Central memory CD8-positive, alpha-beta T cell (primary cell): ENCODE results near the gene TOE1.
"Not testable (repeated sequence)": the region's sequence is repeated elsewhere in the genome, so short reads cannot be mapped to it uniquely, and the experiment has no call there.

Experiments
- ATAC-seq: fragments of 150-1000 bp; cut with Tn5 transposase; replicated peaks from 2 replicates; pipeline ENCODE4 v1.10.0; 2022; ENCODE audit warnings: mild to moderate bottlenecking, moderate FRiP score, moderate number of reproducible peaks; ENCODE audit not compliant: poor library complexity, severe bottlenecking; ENCODE audit errors: extremely low read depth
- DNase-seq, 2 donors: peaks; one replicate each; pipeline ENCODE4 v3.0.0; 2021; ENCODE audit warnings: low spot score in 2 of 2
- H3K27ac Mint-ChIP-seq: one replicate; pipeline ENCODE4 v1.8.0; 2022; ENCODE audit warnings: low read depth, mild to moderate bottlenecking, moderate library complexity, mixed read lengths
- H3K27me3 Mint-ChIP-seq: one replicate; pipeline ENCODE4 v1.8.0; 2022; ENCODE audit warnings: mixed read lengths
- H3K36me3 Mint-ChIP-seq: one replicate; pipeline ENCODE4 v1.8.0; 2022; ENCODE audit warnings: mild to moderate bottlenecking, moderate library complexity, mixed read lengths; ENCODE audit not compliant: insufficient read depth
- H3K4me1 Mint-ChIP-seq: one replicate; pipeline ENCODE4 v1.8.0; 2022; ENCODE audit warnings: mixed read lengths
- H3K4me3 Mint-ChIP-seq: one replicate; pipeline ENCODE4 v1.8.0; 2022; ENCODE audit warnings: mild to moderate bottlenecking, moderate library complexity, mixed read lengths
- H3K9me3 Mint-ChIP-seq: one replicate; pipeline ENCODE4 v1.8.0; 2022; ENCODE audit warnings: mixed read lengths

The TOE1 gene

DNA sequence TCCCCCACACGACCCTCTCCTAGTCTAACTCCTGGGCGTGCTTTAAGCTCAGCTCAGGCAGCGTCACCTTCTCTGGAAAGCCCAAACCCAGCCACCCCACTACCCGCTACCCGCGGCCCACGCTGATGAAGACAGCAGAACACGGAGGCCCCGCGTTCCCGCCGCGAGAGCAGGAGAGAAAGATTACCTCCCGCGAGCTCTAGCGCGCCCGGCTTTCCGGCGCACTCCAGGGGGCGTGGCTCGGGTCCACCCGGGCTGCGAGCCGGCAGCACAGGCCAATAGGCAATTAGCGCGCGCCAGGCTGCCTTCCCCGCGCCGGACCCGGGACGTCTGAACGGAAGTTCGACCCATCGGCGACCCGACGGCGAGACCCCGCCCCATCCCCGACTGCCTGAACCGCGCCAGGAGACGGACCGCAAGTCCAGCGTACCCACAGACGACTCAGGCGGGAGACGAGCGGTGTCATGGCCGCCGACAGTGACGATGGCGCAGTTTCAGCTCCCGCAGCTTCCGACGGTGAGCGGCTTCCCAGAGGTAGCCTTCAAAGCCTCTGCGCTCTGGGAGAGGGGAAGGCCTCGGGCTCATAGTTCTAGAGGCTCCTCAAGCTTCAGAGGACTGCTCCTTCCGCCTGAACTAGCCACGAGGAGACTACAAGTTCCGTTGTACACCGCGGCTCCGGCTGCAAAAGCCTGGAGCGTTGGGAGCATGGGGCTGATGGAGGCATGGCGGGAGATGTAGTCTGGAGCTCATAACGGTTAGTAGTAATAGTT is at the start of gene TOE1, which contains the start of gene MUTYH:
TOE1 (plus strand) TSS at position 382 of the 770 bp plus-strand sequence; CDS start at position 465, 83 bp downstream.
MUTYH (minus strand) TSS at position 652 of the 770 bp plus-strand sequence. CDS start 5,935 bp downstream, outside the sequence.
- H3K36me3 Mint-ChIP-seq = peaks cover 21% of the 10 kb centered on the region

GRCh38 chr1:45291002-45291401 is 49.0 kb upstream of the TOE1 start:
- not testable (repeated sequence) for H3K27ac Mint-ChIP-seq, H3K36me3 Mint-ChIP-seq, DNase-seq, H3K9me3 Mint-ChIP-seq, ATAC-seq, H3K4me3 Mint-ChIP-seq, H3K27me3 Mint-ChIP-seq, H3K4me1 Mint-ChIP-seq

More for the DNA sequence above, at the start of gene TOE1, which contains the start of gene MUTYH:
- peak within 1 kb of the TSS; percentile 98 for H3K27ac Mint-ChIP-seq
- H3K27me3 Mint-ChIP-seq = no peaks in the 10 kb centered on the region
- H3K4me3 Mint-ChIP-seq = peak within 1 kb of the TSS; percentile 97
- peaks cover 67% of the 10 kb centered on the region for H3K4me1 Mint-ChIP-seq
- H3K9me3 Mint-ChIP-seq = no peaks in the 10 kb centered on the region
- ATAC-seq (peak; percentile 83), DNase-seq (peak; percentile 81 to 83)

GRCh38 chr1:45291716-45292115 is 48.3 kb upstream of the TOE1 start:
- Mint-ChIP-seq H3K9me3 (no peaks in the 10 kb centered on the region), H3K36me3 (no peaks in the 10 kb centered on the region), H3K27me3 (no peaks in the 10 kb centered on the region), H3K4me1 (peaks cover 6% of the 10 kb centered on the region), H3K27ac (no peak overlapping the region), H3K4me3 (no peak overlapping the region)
- DNase-seq (no peak), ATAC-seq (no peak)

- DNase-seq (no peak), ATAC-seq (no peak)
- Mint-ChIP-seq H3K36me3 (peaks cover 2% of the 10 kb centered on the region), H3K9me3 (no peaks in the 10 kb centered on the region), H3K27me3 (no peaks in the 10 kb centered on the region), H3K27ac (no peak overlapping the region), H3K4me3 (no peak overlapping the region), H3K4me1 (peaks cover 3% of the 10 kb centered on the region)
Measured at GRCh38 chr1:45297666-45298356, 42.2 kb upstream of the TOE1 start.

DNA sequence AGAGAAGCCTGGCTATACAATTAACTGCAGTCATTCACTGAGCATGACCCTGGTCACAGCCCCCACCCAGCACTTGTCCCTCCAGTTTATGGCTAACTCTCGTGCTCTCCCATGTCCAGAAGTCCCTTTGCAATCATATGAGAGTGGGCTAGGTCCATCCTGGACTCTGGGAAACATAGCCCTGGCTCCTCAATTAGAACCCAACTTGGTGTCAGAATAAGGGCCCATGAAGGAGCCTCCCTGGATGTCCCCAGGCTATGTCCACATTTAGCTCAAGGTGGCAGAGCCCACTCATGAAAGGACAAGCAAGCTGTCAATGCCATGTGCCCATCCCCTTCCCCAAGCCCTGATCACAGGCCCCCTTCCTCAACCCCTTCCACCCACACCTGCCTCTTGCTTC is 40.7 kb upstream of the TOE1 start:
- H3K27ac Mint-ChIP-seq = no peak overlapping the region

DNA sequence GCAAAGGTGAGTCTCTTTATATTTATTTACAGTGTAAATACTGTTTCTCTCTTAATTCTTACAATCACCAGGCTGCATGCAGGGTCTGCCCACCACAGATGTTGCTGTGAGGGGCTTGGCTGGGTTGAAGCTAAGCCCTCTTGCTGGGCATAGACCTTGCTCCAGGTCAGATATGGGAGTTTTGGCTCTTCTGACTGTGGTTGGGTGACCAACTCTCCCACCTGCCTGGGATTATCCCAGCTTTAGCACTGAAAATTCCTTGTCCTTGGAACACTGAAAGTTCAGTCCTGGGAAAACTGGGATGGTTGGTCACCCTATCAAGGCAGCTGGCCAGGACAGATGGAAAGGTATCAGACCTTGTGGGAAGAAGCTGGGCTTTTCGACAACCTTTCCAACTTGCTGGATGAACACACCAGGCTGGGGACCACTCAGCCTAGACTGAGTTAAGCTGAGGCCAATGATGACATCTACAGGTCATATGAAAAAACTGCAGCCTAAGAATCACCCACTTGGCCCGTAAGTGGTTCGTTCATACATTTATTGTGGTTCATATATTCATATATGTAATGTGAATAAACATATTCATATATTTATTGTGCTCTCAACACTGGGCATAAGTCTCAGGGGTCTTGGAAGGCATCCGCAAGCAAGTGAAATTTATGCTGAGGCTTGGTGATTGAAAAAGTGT is 39.8 kb upstream of the TOE1 start:
- no peak for ATAC-seq

More for the DNA sequence above, 40.7 kb upstream of the TOE1 start:
- DNase-seq (no peak), ATAC-seq (no peak)
- H3K4me3 Mint-ChIP-seq = no peak overlapping the region
- peaks cover 10% of the 10 kb centered on the region for H3K36me3 Mint-ChIP-seq
- peaks cover 5% of the 10 kb centered on the region for H3K4me1 Mint-ChIP-seq
- H3K27me3 Mint-ChIP-seq = no peaks in the 10 kb centered on the region
- no peaks in the 10 kb centered on the region for H3K9me3 Mint-ChIP-seq

DNA sequence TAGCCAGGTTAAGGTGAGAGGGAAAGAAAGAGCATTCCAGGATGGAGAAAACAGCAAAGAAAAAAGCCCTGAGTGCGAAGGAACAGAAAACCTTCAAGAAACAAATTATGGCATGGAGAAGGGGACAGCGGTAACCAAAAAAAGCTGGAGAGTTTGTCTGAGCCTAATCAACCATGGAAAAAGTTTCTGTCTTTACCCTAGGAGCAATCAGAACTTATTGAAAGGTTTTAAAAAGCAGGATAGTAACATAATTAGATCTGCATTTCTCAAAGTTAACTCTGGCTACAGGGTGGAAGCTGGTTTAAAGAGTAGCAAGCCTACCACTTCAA is 39.3 kb upstream of the TOE1 start:
- peak overlapping the region; percentile 38 for H3K27ac Mint-ChIP-seq
- DNase-seq (no peak), ATAC-seq (no peak)
- no peaks in the 10 kb centered on the region for H3K27me3 Mint-ChIP-seq
- no peak overlapping the region for H3K4me3 Mint-ChIP-seq
- H3K9me3 Mint-ChIP-seq = no peaks in the 10 kb centered on the region
- H3K4me1 Mint-ChIP-seq = peaks cover 18% of the 10 kb centered on the region
- H3K36me3 Mint-ChIP-seq = peaks cover 11% of the 10 kb centered on the region

More for the DNA sequence above, 39.8 kb upstream of the TOE1 start:
- Mint-ChIP-seq H3K27me3 (no peaks in the 10 kb centered on the region), H3K4me1 (peaks cover 13% of the 10 kb centered on the region), H3K4me3 (no peak overlapping the region), H3K27ac (peak overlapping the region; percentile 38), H3K36me3 (peaks cover 11% of the 10 kb centered on the region), H3K9me3 (no peaks in the 10 kb centered on the region)
- DNase-seq = peak in 1 of 2 donors; percentile 26

DNA sequence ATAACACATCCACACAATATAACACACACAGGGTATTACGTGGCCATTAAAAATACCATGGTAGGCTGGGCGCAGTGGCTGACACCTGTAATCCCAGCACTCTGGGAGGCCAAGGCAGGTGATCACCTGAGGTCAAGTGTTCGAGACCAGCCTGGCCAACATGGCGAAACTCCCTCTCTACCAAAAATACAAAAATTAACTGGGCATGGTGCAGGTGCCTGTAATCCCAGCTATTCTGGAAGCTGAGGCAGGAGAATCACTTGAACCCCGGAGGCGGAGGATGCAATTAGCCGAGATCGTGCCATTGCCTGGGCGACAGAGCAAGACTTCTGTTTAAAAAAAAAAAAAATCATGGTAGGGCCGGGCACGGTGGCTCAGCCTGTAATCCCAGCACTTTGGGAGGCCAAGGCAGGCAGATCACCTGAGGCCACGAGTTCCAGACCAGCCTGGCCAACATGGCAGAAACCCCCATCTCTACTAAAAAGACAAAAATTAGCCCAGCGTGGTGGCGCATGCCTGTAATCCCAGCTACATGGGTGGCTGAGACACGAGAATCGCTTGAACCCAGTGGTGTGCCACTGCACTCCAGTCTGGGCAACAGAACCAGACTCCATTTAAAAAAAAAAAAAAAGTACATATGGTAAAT is 37.3 kb upstream of the TOE1 start:
- Mint-ChIP-seq H3K9me3 (no peaks in the 10 kb centered on the region), H3K27ac (peak overlapping the region; percentile 94), H3K36me3 (peaks cover 11% of the 10 kb centered on the region), H3K27me3 (no peaks in the 10 kb centered on the region), H3K4me1 (peaks cover 18% of the 10 kb centered on the region), H3K4me3 (peak overlapping the region; percentile 89)
- no peak for ATAC-seq
- DNase-seq = no peak

DNA sequence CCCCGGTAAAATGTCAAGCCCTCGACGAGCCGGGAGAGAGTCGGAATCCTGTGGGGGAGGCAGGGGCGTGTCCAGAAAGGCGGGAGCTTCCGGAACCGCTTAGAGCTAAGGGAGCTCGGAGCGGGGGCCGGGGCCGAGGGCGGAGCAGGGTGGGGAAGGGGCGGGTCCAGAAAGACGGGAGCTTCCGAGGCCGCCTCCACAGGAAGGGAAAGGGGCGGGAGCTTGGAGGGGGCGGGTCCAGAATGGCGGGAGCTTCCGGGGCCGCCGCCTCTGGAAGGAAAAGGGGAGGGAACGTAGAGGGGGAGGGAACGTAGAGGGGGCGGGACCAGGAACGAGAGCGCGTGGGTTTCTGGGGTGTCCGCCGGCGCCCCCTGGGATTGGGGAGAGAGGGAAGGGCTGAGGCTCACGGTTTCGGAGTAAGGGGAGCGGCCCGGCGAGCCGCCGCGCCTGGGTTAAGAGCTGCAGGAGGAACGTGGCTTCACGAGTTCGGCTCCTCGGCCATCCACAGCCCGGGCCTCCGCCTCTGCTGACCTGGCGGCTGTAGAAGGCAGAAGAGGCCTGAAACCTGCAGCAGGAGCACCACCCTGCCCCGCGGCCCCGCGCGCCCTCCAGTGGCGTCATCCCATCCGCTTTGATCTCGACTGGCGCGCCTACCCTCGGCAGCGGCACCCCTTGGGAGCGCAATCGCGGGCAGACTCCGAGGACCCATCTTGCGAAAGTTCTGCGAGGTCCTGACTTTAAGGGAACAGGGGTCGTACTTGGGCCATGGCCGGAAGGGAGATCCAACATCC is 36.3 kb upstream of the TOE1 start:
- peak overlapping the region; percentile 89 for H3K4me3 Mint-ChIP-seq
- peak; percentile 85 to 88 for DNase-seq
- H3K4me1 Mint-ChIP-seq = peaks cover 18% of the 10 kb centered on the region
- H3K27me3 Mint-ChIP-seq = no peaks in the 10 kb centered on the region
- no peaks in the 10 kb centered on the region for H3K9me3 Mint-ChIP-seq
- peaks cover 11% of the 10 kb centered on the region for H3K36me3 Mint-ChIP-seq
- ATAC-seq = peak; percentile 90
- H3K27ac Mint-ChIP-seq = peak overlapping the region; percentile 94

GRCh38 chr1:45304311-45305081 is 35.5 kb upstream of the TOE1 start:
- H3K4me1 Mint-ChIP-seq = peaks cover 18% of the 10 kb centered on the region
- no peaks in the 10 kb centered on the region for H3K27me3 Mint-ChIP-seq

DNA sequence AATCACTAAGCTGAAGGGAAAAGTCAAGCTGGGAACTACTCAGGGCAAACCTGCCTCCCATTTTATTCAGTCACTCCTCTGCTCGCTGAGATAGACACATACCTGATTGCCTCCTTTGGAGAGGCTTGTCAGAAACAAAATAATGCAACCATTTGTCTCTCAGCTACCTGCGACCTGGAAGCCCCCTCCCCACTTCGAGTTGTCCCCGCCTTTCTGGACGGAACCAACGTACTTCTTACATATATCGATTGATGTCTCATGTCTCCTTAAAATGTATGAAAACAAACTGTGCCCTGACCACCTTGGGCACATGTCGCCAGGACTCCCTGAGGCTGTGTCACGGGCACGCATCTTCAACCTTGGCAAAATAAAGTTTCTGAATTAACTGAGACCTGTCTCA is 34.7 kb upstream of the TOE1 start:
- peak overlapping the region; percentile 89 for H3K4me3 Mint-ChIP-seq

More at GRCh38 chr1:45304311-45305081, 35.5 kb upstream of the TOE1 start:
- Mint-ChIP-seq H3K4me3 (peak overlapping the region; percentile 89), H3K36me3 (peaks cover 11% of the 10 kb centered on the region), H3K27ac (peak overlapping the region; percentile 94), H3K9me3 (no peaks in the 10 kb centered on the region)
- DNase-seq = no peak
- no peak for ATAC-seq

More for the DNA sequence above, 34.7 kb upstream of the TOE1 start:
- H3K27ac Mint-ChIP-seq = peak overlapping the region; percentile 94
- peaks cover 11% of the 10 kb centered on the region for H3K36me3 Mint-ChIP-seq
- ATAC-seq (no peak), DNase-seq (no peak)
- H3K27me3 Mint-ChIP-seq = no peaks in the 10 kb centered on the region
- H3K4me1 Mint-ChIP-seq = peaks cover 18% of the 10 kb centered on the region
- H3K9me3 Mint-ChIP-seq = no peaks in the 10 kb centered on the region
